Measurements from ENCODE around the gene ANKRD44.

The ANKRD44 gene

GRCh38 chr2:197141702-197142473, 168.7 kb downstream of the ANKRD44 start:
- no peak for DNase-seq (ENCODE audit: low spot score)

- no peak for DNase-seq (ENCODE audit: low spot score)
Observed at GRCh38 chr2:197140045-197140444, 170.5 kb downstream of the ANKRD44 start.

- DNase-seq (ENCODE audit: low spot score), result no peak
Observed at GRCh38 chr2:197138506-197138905, 172.1 kb downstream of the ANKRD44 start.

GRCh38 chr2:197137826-197138477, 172.6 kb downstream of the ANKRD44 start:
- no peak for DNase-seq (ENCODE audit: low spot score)

- DNase-seq (ENCODE audit: low spot score), result no peak
Observed at GRCh38 chr2:197137231-197137630, 173.3 kb downstream of the ANKRD44 start.

- no peak for DNase-seq (ENCODE audit: low spot score)
Observed at GRCh38 chr2:197136452-197136851, 174.1 kb downstream of the ANKRD44 start.

GRCh38 chr2:197135806-197136205, 174.8 kb downstream of the ANKRD44 start:
- DNase-seq (ENCODE audit: low spot score), result no peak

GRCh38 chr2:197134206-197134605, 176.4 kb downstream of the ANKRD44 start:
- DNase-seq (ENCODE audit: low spot score), result no peak

- DNase-seq (ENCODE audit: low spot score), result no peak
Observed at GRCh38 chr2:197131558-197131855, 179.1 kb downstream of the ANKRD44 start.

- no peak for DNase-seq (ENCODE audit: low spot score)
Observed at GRCh38 chr2:197130318-197130717, 180.3 kb downstream of the ANKRD44 start.

- no peak for DNase-seq (ENCODE audit: low spot score)
Observed at GRCh38 chr2:197128897-197129296, 181.7 kb downstream of the ANKRD44 start.

GRCh38 chr2:197128126-197128525, 182.5 kb downstream of the ANKRD44 start:
- no peak for DNase-seq (ENCODE audit: low spot score)

- DNase-seq (ENCODE audit: low spot score), result no peak
Observed at GRCh38 chr2:197126630-197127352, 183.8 kb downstream of the ANKRD44 start.

- no peak for DNase-seq (ENCODE audit: low spot score)
Observed at GRCh38 chr2:197124639-197125390, 185.8 kb downstream of the ANKRD44 start.

GRCh38 chr2:197122821-197123220, 187.8 kb downstream of the ANKRD44 start:
- no peak for DNase-seq (ENCODE audit: low spot score)

GRCh38 chr2:197121756-197122385, 188.7 kb downstream of the ANKRD44 start:
- no peak for DNase-seq (ENCODE audit: low spot score)

- DNase-seq (ENCODE audit: low spot score), result no peak
Observed at GRCh38 chr2:197121255-197121654, 189.3 kb downstream of the ANKRD44 start.

- no peak for DNase-seq (ENCODE audit: low spot score)
Observed at GRCh38 chr2:197116306-197116879, 194.2 kb downstream of the ANKRD44 start.

GRCh38 chr2:197115325-197115724, 195.3 kb downstream of the ANKRD44 start:
- DNase-seq (ENCODE audit: low spot score), result no peak

- peak; percentile 33 for DNase-seq (ENCODE audit: low spot score)
Observed at GRCh38 chr2:197113275-197113711, 197.3 kb downstream of the ANKRD44 start.

- no peak for DNase-seq (ENCODE audit: low spot score)
Observed at GRCh38 chr2:197109326-197109725, 201.3 kb downstream of the ANKRD44 start.

GRCh38 chr2:197108758-197109157, 201.8 kb downstream of the ANKRD44 start:
- no peak for DNase-seq (ENCODE audit: low spot score)
